ENCODE data around the gene GIPC2. TPM values are rescaled to one million over a fixed set of nuclear protein-coding genes. Genes with fewer than 3 reads are reported as not detected.

The GIPC2 gene
- total and polyA plus RNA-seq, 2 donors (not counting 3 experiments of a cell fraction or from before 2014, with no cell fraction given) = 2.8 to 9.6 TPM

DNA sequence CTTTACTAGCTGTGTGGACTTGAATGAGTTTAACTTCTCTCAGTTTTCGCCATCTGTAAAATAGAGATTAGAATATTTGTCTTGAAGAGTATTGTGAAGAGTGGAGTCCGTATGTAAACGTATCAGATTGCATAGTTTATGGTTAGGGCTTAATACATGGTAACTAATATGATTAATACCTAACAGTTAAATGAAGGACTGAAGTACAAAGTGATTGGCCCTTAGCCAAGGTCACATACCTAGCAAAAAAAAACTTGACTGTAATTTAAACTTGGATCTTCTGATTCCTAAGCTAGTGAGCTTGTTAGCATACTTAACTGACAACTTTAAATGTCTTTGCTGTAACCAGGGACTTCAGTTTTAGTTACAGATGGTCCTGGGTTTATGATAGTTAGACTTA, 1.9 kb downstream of the GIPC2 start:
- TF ChIP-seq GATA2 (IDR thresholded peaks at IDR 0.05; ENCODE audit: insufficient read depth, insufficient read length, low read depth, low read length) = no peak
- no peak for TF ChIP-seq JUN (IDR thresholded peaks at IDR 0.05; ENCODE audit: borderline replicate concordance, insufficient read depth, insufficient read length, low read depth)
- peak overlapping the region; percentile 82 for H3K9ac ChIP-seq (replicated peaks; ENCODE audit: extremely low read depth, insufficient read depth, low read length)
- H3K36me3 ChIP-seq (ENCODE audit: control insufficient read depth in 2 of 2, extremely low read depth in 1 of 2, insufficient read depth in 2 of 2, low read length in 2 of 2) = no peaks in the 10 kb centered on the region
- H3K79me2 ChIP-seq (ENCODE audit: control insufficient read depth, insufficient read depth, low read length) = no peaks in the 10 kb centered on the region
- FAIRE-seq = no peak
- ChIA-PET POLR2A (interaction anchor here (0.6 to 2.2 kb wide), 5 partner anchors 23 to 54 kb away, joined by 3 to 14 read pairs (median 3); partner anchors contain the start of gene DNAJB4), CTCF (interaction anchor here (0.8 to 8.4 kb wide), 16 partner anchors 9 to 69 kb away, joined by 3 to 68 read pairs (median 4); partner anchors contain the start of genes DNAJB4 and FUBP1)
- peak; percentile 69 for DNase-seq (ENCODE audit: low read depth, low spot score)
- H4K20me1 ChIP-seq (replicated peaks; ENCODE audit: control insufficient read depth, extremely low read depth, insufficient read depth, low read length) = no peaks in the 10 kb centered on the region
- H3K4me2 ChIP-seq (ENCODE audit: insufficient read depth, low read length) = peak overlapping the region; percentile 93
- no peak overlapping the region for H2AFZ ChIP-seq (ENCODE audit: low read depth, low read length)
- no peak overlapping the region for H3K27ac ChIP-seq (ENCODE audit: insufficient read depth, low read depth, low read length)
- no peaks in the 10 kb centered on the region for H3K27me3 ChIP-seq (ENCODE audit: control insufficient read depth in 2 of 2, insufficient read depth in 2 of 2, low read length in 2 of 2)
- H3K9me1 ChIP-seq (replicated peaks; ENCODE audit: control insufficient read depth, extremely low read depth, insufficient read depth, low read length) = no peaks in the 10 kb centered on the region
- BruUV-seq (replicated peaks) = no TSS peak
- intact Hi-C loops (cut with micrococcal nuclease) = loop anchor here (1.0 kb wide), 3 partner anchors 28 to 54 kb away; no protein-coding TSS in a partner anchor
- dilution Hi-C loops (cut with MboI; ENCODE audit: extremely low pct_ligation_motif_present, low sequenced_read_pairs) = no loop called here
- H3K4me3 ChIP-seq (replicated peaks in 1 of 3; ENCODE audit: insufficient read depth in 1 of 3, low read depth in 1 of 3, low read length in 3 of 3) = peak overlapping the region in 2 of 3 experiments; percentile 12 to 63
- H3K9me3 ChIP-seq (replicated peaks; ENCODE audit: control insufficient read depth, insufficient read depth, low read length) = no peaks in the 10 kb centered on the region
- peaks cover 36% of the 10 kb centered on the region for H3K4me1 ChIP-seq (ENCODE audit: control insufficient read depth, extremely low read depth, insufficient read depth, low read length)

GRCh38 chr1:78048446-78048845, 2.7 kb downstream of the GIPC2 start:
- BruUV-seq (replicated peaks) = no TSS peak
- no peak overlapping the region for H3K27ac ChIP-seq (ENCODE audit: insufficient read depth, low read depth, low read length)
- no peak overlapping the region for H3K9ac ChIP-seq (replicated peaks; ENCODE audit: extremely low read depth, insufficient read depth, low read length)
- POLR2A ChIA-PET = interaction anchor here (1.0 to 2.2 kb wide), 3 partner anchors 22 to 53 kb away, joined by 3 to 14 read pairs (median 3); partner anchors contain the start of gene DNAJB4
- no peak overlapping the region for H3K4me2 ChIP-seq (ENCODE audit: insufficient read depth, low read length)
- dilution Hi-C loops (cut with MboI; ENCODE audit: extremely low pct_ligation_motif_present, low sequenced_read_pairs) (no loop called here), intact Hi-C loops (cut with micrococcal nuclease) (no loop called here)
- H3K4me3 ChIP-seq (replicated peaks in 1 of 3; ENCODE audit: insufficient read depth in 1 of 3, low read depth in 1 of 3, low read length in 3 of 3) = no peak overlapping the region
- no peaks in the 10 kb centered on the region for H3K79me2 ChIP-seq (ENCODE audit: control insufficient read depth, insufficient read depth, low read length)
- H2AFZ ChIP-seq (ENCODE audit: low read depth, low read length) = no peak overlapping the region
- H3K9me1 ChIP-seq (replicated peaks; ENCODE audit: control insufficient read depth, extremely low read depth, insufficient read depth, low read length) = no peaks in the 10 kb centered on the region
- FAIRE-seq (no peak), DNase-seq (ENCODE audit: low read depth, low spot score) (no peak)
- no peaks in the 10 kb centered on the region for H3K36me3 ChIP-seq (ENCODE audit: control insufficient read depth in 2 of 2, extremely low read depth in 1 of 2, insufficient read depth in 2 of 2, low read length in 2 of 2)
- peaks cover 44% of the 10 kb centered on the region for H3K4me1 ChIP-seq (ENCODE audit: control insufficient read depth, extremely low read depth, insufficient read depth, low read length)
- no peaks in the 10 kb centered on the region for H3K27me3 ChIP-seq (ENCODE audit: control insufficient read depth in 2 of 2, insufficient read depth in 2 of 2, low read length in 2 of 2)
- CTCF ChIA-PET = interaction anchor here (1.1 to 8.4 kb wide), 2 partner anchors 22 to 65 kb away, joined by 3 to 68 read pairs; no protein-coding TSS in a partner anchor
- H3K9me3 ChIP-seq (replicated peaks; ENCODE audit: control insufficient read depth, insufficient read depth, low read length) = no peaks in the 10 kb centered on the region
- no peaks in the 10 kb centered on the region for H4K20me1 ChIP-seq (replicated peaks; ENCODE audit: control insufficient read depth, extremely low read depth, insufficient read depth, low read length)
- TF ChIP-seq JUN (IDR thresholded peaks at IDR 0.05; ENCODE audit: borderline replicate concordance, insufficient read depth, insufficient read length, low read depth) (no peak), CTCF (IDR thresholded peaks at IDR 0.05; ENCODE audit: extremely low read depth in 1 of 2, insufficient read depth in 1 of 2, low read depth in 1 of 2, low read length in 2 of 2) (no peak), POLR2AphosphoS5 (IDR thresholded peaks at IDR 0.05; ENCODE audit: insufficient read depth, low read depth, low read length) (no peak), MYC (IDR thresholded peaks at IDR 0.05; ENCODE audit: low read depth, low read length) (no peak), EZH2 (IDR thresholded peaks at IDR 0.05; ENCODE audit: borderline replicate concordance, low read depth, low read length, severe bottlenecking) (no peak), MAX (IDR thresholded peaks at IDR 0.05; ENCODE audit: insufficient read depth, insufficient read length) (no peak), POLR2A (IDR thresholded peaks at IDR 0.05; ENCODE audit: low read depth, low read length) (no peak), FOS (IDR thresholded peaks at IDR 0.05; ENCODE audit: borderline replicate concordance, insufficient read depth, low read length) (no peak), GATA2 (IDR thresholded peaks at IDR 0.05; ENCODE audit: insufficient read depth, insufficient read length, low read depth, low read length) (no peak)
